GM19099 (cell line): ENCODE data around the gene PPP5C.

Experiments used
- POLR2A ChIP-seq: IDR thresholded peaks from 3 replicates; pipeline ENCODE4 v1.6.1; 2011; ENCODE audit warnings: low read depth; ENCODE audit not compliant: insufficient read length; ENCODE audit errors: extremely low read depth

Gene PPP5C

GRCh38 chr19:46346821-46347571, at the start of gene PPP5C:
TSS of gene PPP5C (plus strand) at chr19:46347087. CDS start at chr19:46347097, 10 bp downstream.
- peak; percentile 79 for TF ChIP-seq POLR2A

- no peak for TF ChIP-seq POLR2A
Observed at GRCh38 chr19:46297700-46298478, 49.0 kb upstream of the PPP5C start.

- no peak for TF ChIP-seq POLR2A
Observed at GRCh38 chr19:46298479-46299003, 48.3 kb upstream of the PPP5C start.

- no peak for TF ChIP-seq POLR2A
Observed at GRCh38 chr19:46299004-46299509, 47.8 kb upstream of the PPP5C start.

GRCh38 chr19:46299695-46300094, 47.2 kb upstream of the PPP5C start:
- no peak for TF ChIP-seq POLR2A

- no peak for TF ChIP-seq POLR2A
Observed at GRCh38 chr19:46303322-46303690, 43.6 kb upstream of the PPP5C start.

- TF ChIP-seq POLR2A = no peak
Observed at GRCh38 chr19:46303691-46304397, 43.0 kb upstream of the PPP5C start.

GRCh38 chr19:46306501-46306900, 40.4 kb upstream of the PPP5C start:
- TF ChIP-seq POLR2A = no peak

- TF ChIP-seq POLR2A = no peak
Observed at GRCh38 chr19:46308510-46308909, 38.4 kb upstream of the PPP5C start.

GRCh38 chr19:46309056-46309455, 37.8 kb upstream of the PPP5C start:
- no peak for TF ChIP-seq POLR2A

GRCh38 chr19:46311444-46311843, 35.4 kb upstream of the PPP5C start:
- TF ChIP-seq POLR2A = no peak

- TF ChIP-seq POLR2A = no peak
Observed at GRCh38 chr19:46317339-46317738, 29.5 kb upstream of the PPP5C start.

- no peak for TF ChIP-seq POLR2A
Observed at GRCh38 chr19:46319613-46320012, 27.3 kb upstream of the PPP5C start.

GRCh38 chr19:46320559-46320958, 26.3 kb upstream of the PPP5C start:
- TF ChIP-seq POLR2A = no peak

- TF ChIP-seq POLR2A = no peak
Observed at GRCh38 chr19:46321653-46322052, 25.2 kb upstream of the PPP5C start.
